HG02763 (cell line): ENCODE results near the gene MAEA.

ENCODE experiments used
- ATAC-seq: cut with Tn5 transposase; IDR thresholded peaks from one replicate; pipeline ENCODE4 v1.9.1; 2021; ENCODE audit warnings: mild to moderate bottlenecking, moderate library complexity; ENCODE audit not compliant: unreplicated experiment

Gene MAEA

GRCh38 chr4:1349359-1350168 lies 59.9 kb downstream of the MAEA start:
- ATAC-seq, result no peak

- ATAC-seq, result no peak
These were observed 60.5 kb downstream of the MAEA start for GRCh38 chr4:1350169-1350520.

- no peak for ATAC-seq
These were observed 62.3 kb downstream of the MAEA start for GRCh38 chr4:1351854-1352566.

GRCh38 chr4:1352567-1352900 lies 62.8 kb downstream of the MAEA start:
- no peak for ATAC-seq

GRCh38 chr4:1353186-1354055 lies 63.7 kb downstream of the MAEA start:
- no peak for ATAC-seq

GRCh38 chr4:1354136-1354982 lies 64.7 kb downstream of the MAEA start:
- ATAC-seq, result no peak

- ATAC-seq, result no peak
These were observed 65.2 kb downstream of the MAEA start for GRCh38 chr4:1354983-1355275.

- no peak for ATAC-seq
These were observed 65.7 kb downstream of the MAEA start for GRCh38 chr4:1355378-1355777.

GRCh38 chr4:1356181-1356998 lies 66.7 kb downstream of the MAEA start:
- ATAC-seq, result no peak

GRCh38 chr4:1357356-1358248 lies 67.9 kb downstream of the MAEA start:
- no peak for ATAC-seq

- no peak for ATAC-seq
These were observed 68.9 kb downstream of the MAEA start for GRCh38 chr4:1358421-1359143.

- no peak for ATAC-seq
These were observed 69.4 kb downstream of the MAEA start for GRCh38 chr4:1359144-1359501.

GRCh38 chr4:1359976-1360375 lies 70.3 kb downstream of the MAEA start:
- no peak for ATAC-seq

GRCh38 chr4:1360423-1361283 lies 71.0 kb downstream of the MAEA start:
- ATAC-seq, result no peak

- ATAC-seq, result no peak
These were observed 71.7 kb downstream of the MAEA start for GRCh38 chr4:1361431-1361830.

- no peak for ATAC-seq
These were observed 72.4 kb downstream of the MAEA start for GRCh38 chr4:1362046-1362445.

GRCh38 chr4:1362521-1362920 lies 72.8 kb downstream of the MAEA start:
- ATAC-seq, result no peak

GRCh38 chr4:1363513-1363912 lies 73.8 kb downstream of the MAEA start:
- ATAC-seq, result no peak
